ENCODE measurements around the gene ABCF2. TPM values are rescaled to one million over a fixed set of nuclear protein-coding genes. Genes with fewer than 3 reads are reported as not detected.
A peak's percentile ranks its signal among the peaks of the same experiment; 100 is the strongest.

ABCF2 gene
- total and polyA plus RNA-seq, 2 of the 13 experiments (the other 11 are each of a cell fraction or from before 2014, with no cell fraction given) = 16.3 to 42.5 TPM

DNA sequence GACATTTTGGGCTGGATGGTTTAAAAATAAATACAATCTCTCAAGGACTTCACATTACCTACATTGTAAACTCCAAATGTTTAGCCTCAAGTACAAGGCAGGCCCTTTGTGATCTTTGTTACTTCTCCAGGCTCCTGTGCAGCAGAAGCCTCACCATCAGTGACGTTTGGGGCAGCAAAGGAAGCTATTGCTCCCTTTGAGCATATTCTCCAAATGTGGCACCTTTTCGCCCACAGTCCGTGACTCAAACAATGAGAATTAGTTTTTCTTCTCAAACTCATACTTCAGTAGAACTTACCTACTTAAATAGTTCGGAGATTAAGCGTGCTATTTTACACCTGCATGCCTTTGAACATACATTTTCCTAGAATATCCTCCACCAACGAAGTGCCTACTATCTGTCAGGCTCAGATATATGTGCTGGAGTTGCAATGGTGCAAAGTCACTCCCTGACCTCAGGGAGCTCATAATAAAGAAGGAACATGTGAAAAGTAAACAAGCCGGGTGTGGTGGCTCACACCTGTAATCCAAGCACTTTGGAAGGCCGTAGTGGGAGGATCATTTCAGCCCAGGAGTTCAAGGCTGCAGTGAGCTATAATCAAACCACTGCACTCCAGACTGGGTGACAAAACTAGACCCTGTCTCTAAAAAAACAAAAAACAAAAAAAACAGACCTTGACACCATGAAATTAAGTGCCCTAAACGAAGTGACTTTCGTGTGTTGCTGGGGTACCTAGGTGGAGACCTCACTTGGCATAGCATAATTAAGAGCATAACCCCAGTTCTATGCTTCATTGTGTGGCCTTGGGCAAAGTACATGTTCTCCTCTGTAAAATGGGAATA is 1.2 kb upstream of the ABCF2 start (continued):
- no peak for TF ChIP-seq ASH2L (IDR thresholded peaks at IDR 0.05; ENCODE audit: insufficient read length, low read depth, low read length)

DNA sequence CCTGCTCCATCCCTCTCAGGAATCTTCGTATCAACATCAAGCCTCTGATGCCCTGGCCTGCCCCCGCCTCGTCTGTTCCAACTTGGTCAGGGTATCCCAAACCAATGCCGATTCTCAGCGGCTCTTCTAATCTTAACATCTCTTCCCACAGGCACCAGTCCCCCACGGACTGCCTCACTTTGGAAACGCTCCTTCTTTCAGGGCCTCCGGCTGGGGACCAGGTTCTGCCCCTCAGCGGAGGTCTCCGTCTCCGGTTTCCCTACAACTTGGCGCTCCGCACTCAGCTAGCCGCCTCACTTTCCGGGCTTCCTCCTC is 488 bp downstream of the ABCF2 start:
- ATAC-seq (peak; percentile 27), FAIRE-seq (no peak), DNase-seq (ENCODE audit: low spot score) (no peak)
- Histone ChIP-seq H3K9ac (ENCODE audit: insufficient read depth, low read depth, low read length) (peak overlapping the region; percentile 71), H3K4me3 (replicated peaks in 1 of 3; ENCODE audit: insufficient read depth in 1 of 3, low read depth in 2 of 3, low read length in 3 of 3) (peak overlapping the region; percentile 76 to 91 (median 86)), H4K20me1 (ENCODE audit: insufficient read depth, low read length) (no peaks in the 10 kb centered on the region), H3K27me3 (ENCODE audit: control insufficient read depth in 1 of 2, insufficient read depth in 2 of 2, low read length in 2 of 2) (no peaks in the 10 kb centered on the region), H3K27ac (ENCODE audit: extremely low read length, insufficient read depth, low read length) (peak overlapping the region; percentile 17), H3K79me2 (ENCODE audit: insufficient read depth, low read length) (peaks cover 16% of the 10 kb centered on the region), H2AFZ (ENCODE audit: low read length) (no peak overlapping the region), H3K9me3 (ENCODE audit: low read length) (no peaks in the 10 kb centered on the region), H3K4me1 (ENCODE audit: insufficient read depth, low read length) (peaks cover 28% of the 10 kb centered on the region), H3K36me3 (replicated peaks in 1 of 2; ENCODE audit: control insufficient read depth in 1 of 2, insufficient read depth in 2 of 2, low read length in 2 of 2) (peaks cover 18 to 33% of the 10 kb centered on the region in 2 experiments; a peak in 4 of 5 replicates), H3K4me2 (ENCODE audit: low read depth, low read length) (peak overlapping the region; percentile 80)
- TF ChIP-seq ATF7-NPFF (CRISPR knock-in tag; IDR thresholded peaks at IDR 0.05; ENCODE audit: low read depth) (no peak), HIVEP1 (CRISPR knock-in tag; IDR thresholded peaks at IDR 0.05) (0 out of 2 replicates have a peak, but pooled peaks have one; percentile 9), HDAC2 (CRISPR knock-in tag; IDR thresholded peaks at IDR 0.05) (no peak)
- TF ChIP-seq, protein P1, sequence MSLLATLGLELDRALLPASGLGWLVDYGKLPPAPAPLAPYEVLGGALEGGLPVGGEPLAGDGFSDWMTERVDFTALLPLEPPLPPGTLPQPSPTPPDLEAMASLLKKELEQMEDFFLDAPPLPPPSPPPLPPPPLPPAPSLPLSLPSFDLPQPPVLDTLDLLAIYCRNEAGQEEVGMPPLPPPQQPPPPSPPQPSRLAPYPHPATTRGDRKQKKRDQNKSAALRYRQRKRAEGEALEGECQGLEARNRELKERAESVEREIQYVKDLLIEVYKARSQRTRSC (CRISPR knock-in tag; IDR thresholded peaks at IDR 0.05; ENCODE audit: low read depth) = no peak
- WGBS (ENCODE audit: low lambda C conversion rate) = 2% methylated on average over 13 of the region's 15 CpGs
- intact Hi-C loops (cut with micrococcal nuclease; ENCODE audit: unreplicated experiment) = no loop called here
- CTCF ChIA-PET (ENCODE audit: low intra/inter-chr PET ratio, low total read pairs) = no interaction called here
- POLR2A ChIA-PET = interaction anchor here (1.0 to 1.6 kb wide), 6 partner anchors 9 to 1602 kb away, joined by 3 to 9 read pairs (median 4); no protein-coding TSS in a partner anchor
- in situ Hi-C loops (cut with HindIII; ENCODE audit: extremely low pct_ligation_motif_present, low pct_unique_long_range_greater_than_20kb) = no loop called here
- TSS peak; percentile 56 for BruUV-seq (replicated peaks)
